HG02970 (cell line): ENCODE measurements around the gene RNF214.

Experiments used
- ATAC-seq: cut with Tn5 transposase; IDR thresholded peaks from one replicate; pipeline ENCODE4 v1.9.1; 2021; ENCODE audit warnings: mild to moderate bottlenecking, moderate library complexity, moderate number of reproducible peaks; ENCODE audit not compliant: unreplicated experiment, low FRiP score

RNF214 gene

DNA sequence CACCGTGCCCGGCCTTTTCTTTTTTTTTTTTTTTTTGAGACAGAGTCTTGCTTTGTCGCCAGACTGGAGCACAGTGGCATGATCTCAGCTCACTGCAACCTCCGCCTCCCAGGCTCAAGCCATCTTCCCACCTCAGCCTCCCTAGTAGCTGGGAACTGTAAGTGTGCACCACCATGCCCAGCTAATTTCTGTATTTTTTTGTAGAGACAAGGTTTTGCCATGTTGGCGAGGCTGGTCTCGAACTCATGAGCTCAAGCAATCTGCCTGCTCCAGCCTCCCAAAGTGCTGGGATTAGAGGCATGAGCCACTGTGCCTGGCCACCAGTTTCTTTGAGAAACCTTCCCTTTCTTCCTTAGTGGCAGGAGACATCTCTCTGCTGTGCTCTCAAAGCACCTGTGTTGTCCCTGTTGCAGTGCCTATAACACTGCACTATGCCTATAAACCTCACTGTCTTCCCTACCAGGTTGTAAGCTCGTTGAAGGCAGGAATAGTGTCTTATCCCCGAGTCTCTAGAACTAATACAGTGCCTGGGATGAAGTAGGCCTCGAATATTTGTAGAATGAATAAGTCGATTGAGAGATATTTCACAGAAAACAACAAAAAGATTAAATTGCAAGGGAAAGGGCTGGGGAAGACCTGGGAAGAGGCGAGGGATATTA, 19.6 kb upstream of the RNF214 start:
- no peak for ATAC-seq

DNA sequence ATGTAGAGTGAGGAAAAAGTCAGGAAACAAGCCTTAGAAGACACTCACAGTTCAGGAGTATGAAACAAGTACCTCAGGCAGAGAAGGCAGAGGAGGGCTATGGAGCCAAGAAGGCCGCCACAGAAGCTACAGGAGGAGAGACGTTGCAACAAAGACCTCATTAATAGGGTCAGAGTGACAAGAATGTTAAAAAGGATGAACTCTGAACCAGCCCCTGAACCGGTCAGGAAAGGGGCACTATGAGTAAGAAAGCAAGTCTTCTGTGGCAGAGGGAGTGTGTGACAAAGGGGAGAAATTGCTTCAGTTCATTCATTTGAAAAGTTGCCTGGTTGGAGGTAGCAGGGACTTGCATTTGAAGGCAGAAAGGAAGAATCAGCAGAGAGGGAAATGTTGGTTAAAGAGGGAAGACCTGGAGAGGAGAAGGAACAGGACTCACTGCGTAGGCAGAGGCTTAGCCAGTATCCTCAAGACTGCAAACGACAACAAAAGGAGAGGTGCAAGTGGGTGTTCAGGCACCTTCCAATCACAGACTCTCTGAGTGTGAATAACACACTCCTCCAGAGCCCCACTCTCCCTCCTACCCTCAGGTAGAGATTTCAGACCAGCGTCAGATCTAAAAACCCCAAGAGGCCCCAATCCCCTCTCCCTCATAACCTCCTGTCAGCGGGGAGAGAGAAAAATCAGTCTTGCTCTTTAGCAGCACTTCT, 17.9 kb upstream of the RNF214 start:
- ATAC-seq: no peak

DNA sequence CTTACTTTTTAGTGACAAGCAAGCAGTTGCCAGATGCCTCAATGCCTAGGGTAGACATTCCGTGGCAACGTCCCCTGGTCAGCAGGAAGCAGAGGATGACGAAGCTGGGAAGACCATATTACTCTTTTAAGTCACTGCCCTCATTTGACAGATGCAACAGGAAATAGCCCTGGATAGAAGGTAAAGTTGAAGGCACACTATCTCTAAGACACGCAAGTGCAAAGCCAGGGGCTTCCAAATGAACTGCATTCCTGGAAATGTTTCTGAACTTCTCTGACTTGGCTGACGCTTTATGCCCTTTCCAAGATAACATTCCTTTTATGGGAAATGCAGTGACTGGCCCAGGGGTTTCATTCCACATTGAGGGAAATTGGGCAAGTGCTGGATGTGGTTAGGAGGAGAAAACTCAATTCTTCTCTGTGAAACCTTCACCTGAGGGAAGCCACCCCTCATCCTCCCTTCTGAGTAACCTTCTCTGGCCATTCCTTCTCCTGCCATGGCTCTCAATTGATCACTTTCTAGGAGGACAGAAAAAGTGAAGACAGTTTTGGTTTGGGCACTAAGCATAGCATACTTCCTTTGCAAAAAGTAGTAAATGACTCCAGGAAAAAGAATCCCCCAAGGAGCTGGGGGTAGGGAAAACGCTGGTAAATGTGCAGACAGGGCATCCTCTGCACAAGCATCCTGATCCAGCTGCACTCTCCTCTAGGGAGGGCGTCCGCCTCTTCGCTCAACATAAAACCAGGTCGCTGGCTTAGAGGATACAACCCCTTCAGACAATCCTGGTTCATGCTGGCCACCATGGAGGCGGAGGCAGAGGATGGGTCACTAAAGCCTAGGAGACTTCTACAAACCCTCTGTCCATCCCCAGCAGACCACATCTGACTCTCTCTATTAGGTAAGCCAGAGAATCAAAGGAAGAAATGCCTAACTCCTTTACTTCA, 15.1 kb upstream of the RNF214 start:
- ATAC-seq: no peak

DNA sequence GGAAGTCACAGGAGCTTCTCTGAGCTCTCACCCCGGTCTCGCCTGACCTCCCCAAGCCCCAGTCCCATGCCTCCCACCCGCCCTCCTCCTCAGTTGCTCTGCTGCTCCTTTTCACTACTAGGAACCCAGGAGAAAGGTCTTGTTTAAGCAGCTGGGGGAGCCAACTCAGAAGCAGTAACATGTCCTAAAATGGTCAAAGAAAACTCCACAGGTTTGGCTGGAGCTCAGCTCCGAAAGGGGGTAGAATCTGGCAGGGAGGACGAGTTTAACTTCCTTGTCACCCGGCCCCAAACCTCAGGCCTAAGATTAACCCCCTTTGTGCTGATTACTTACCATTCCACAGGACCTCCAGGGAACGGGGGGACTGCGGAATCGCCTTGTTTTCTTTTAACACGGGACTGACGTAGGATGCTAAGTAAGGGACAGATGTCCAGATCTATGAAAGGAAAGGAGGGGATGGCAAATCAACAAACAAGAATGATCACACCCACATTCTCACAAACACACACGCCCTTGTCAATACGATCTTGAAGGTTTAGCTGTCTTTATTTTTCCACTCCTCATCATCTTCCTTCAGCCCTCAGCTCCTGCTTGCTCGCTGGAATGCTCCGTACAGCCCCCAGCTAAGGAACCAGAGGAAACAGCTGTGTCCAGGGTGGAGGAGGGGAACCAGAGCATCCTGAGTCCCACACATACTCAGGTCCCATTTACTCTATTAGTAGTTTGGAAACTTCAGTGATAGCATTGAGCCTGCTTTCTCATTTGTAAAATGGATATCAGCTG, 14.1 kb upstream of the RNF214 start:
- no peak for ATAC-seq

DNA sequence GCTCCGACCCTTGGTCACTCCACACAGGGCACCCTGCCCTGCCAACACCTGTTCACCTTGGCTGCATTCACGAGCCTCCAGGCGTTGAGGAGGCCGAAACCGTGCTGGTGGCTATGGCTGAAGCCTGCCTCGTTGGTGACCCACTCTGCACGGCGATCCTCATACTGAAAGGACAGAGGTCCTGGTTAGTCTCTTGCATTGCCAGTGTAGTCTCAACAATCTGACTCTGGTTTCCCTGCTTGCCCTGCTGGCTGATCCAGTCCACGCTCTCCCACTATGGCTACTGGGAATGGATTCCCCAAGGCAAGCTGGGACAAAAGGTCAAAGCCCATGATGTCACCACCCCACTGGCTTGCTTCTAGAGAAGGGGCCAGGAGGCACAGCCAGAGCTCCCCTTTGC, 13.5 kb upstream of the RNF214 start:
- no peak for ATAC-seq

DNA sequence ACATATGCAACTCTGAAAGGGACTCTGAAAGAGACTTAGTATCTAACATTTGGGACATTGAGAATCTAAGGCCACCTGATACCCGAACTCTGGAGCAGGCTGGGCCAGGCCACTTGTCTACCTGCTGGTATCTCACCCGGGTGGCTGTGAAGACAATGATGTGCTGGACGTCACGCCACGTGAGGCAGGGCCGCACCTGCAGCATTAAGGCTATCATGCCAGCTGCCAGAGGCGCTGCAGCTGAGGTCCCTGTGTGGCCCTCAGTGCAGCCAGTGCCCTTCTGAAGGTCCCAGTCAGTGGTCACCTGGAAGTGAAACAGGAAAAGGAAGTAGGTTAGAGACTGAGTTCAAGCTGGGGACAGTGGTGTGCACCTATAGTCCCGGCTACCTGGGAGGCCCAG, 13.0 kb upstream of the RNF214 start:
- ATAC-seq: no peak

DNA sequence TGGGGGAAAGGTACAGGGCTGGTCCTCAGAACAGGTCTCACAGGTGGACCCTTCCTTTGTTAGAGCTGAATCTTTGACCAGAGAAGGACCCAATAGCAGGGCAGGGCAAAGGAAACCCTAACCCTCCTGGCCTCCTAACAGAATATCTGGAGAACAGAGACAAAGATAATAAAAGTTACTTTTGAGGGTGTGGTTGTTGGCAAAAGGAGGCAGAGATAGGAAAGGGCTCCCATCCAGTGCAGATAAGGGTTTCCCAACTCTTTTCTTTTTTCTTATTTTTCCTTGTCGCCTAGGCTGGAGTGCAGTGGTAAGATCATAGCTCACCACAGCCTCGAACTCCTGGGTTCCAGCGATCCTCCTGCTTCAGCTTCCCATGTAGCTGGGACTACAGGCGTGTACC, 12.5 kb upstream of the RNF214 start:
- ATAC-seq: no peak

DNA sequence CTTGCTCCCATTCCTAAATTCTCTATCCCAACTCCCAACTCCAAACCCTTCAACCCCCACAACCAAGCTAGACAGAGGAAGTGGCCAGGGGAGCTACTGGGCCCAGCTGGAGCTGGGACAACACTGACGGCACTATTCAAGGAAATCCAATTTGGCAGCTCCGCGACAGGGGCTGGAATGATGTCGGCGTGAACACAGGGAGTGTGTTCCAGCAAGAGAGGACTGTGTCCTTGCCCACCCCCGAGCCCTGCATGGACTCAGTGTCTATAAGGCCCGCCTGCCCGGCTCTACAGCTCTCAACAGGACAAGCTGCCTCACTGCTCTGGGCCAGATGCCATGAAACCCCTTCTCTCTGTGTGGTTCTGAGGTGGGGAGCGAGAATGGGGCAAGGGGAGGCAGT, 11.9 kb upstream of the RNF214 start:
- ATAC-seq: no peak

DNA sequence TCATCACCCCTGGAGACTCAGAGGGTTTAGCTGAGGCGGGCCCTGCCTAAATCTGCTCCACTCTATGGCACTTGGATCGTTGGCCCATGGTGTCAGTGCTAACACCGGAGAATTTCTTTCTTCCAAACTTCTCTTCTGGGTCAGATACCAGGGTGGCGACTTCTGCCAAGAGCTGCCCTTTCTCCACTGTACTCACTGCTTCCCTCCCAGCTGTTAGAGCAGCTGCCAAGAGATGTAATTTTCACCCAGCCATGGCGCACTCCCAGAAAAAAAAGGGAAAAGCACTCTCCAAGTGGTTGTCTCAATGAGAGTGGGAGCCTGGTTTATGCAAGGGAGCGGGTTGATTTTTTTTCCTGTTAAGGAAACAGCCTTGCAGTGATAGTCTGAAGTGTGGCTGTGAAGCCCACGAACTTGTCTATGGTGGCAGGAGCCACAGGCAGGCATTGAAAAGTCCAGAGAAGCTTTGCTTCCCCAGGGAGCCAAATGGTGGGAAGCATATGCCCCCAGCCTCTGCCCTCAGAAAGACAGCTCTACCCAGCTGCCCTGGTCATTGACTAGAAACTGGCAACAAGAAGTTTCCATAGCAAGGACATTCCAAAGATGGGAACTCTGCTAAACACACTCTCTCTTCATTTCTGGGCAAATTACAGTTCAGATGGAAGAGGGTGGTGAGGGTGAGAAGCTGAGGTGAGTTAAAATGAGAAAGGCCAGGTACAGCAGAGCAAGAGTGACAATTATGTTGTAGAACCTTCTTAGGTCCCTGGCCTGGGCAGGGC, 11.3 kb upstream of the RNF214 start:
- ATAC-seq: no peak

DNA sequence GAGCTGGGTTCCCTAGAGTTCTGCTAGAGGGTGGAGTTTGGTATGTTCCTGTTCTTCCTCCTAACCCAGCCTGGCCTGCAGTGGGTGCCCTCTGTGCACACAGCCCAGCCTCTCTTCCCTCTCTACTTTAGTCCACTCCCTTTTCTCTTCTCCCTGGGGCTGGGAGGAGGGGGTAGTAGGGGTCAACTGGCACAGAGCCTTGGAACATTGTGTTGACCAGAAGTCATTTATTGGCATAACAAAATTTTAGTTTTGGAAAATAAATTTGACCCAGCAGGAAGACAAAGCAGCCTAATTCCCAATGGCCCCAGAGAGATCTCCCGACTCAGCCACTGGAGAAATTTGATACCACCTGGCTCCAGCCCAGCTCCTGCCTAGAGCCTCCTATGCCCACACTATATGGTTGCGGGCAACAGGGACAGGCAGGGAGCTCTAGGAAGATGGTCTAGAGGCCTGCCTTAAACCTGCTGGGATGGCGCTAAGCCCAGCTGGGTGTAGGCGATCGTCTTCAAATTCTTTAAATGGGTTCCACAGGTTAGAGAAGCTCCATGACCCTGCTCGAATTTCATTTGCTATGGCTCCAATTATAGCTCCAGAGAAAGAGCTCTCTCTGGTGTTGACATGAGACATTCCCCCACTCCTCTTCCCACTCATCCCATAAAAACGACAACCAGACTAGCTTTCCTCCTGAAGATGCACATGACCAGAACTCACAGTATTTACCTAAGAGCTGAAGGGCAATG, 10.5 kb upstream of the RNF214 start:
- ATAC-seq: no peak

DNA sequence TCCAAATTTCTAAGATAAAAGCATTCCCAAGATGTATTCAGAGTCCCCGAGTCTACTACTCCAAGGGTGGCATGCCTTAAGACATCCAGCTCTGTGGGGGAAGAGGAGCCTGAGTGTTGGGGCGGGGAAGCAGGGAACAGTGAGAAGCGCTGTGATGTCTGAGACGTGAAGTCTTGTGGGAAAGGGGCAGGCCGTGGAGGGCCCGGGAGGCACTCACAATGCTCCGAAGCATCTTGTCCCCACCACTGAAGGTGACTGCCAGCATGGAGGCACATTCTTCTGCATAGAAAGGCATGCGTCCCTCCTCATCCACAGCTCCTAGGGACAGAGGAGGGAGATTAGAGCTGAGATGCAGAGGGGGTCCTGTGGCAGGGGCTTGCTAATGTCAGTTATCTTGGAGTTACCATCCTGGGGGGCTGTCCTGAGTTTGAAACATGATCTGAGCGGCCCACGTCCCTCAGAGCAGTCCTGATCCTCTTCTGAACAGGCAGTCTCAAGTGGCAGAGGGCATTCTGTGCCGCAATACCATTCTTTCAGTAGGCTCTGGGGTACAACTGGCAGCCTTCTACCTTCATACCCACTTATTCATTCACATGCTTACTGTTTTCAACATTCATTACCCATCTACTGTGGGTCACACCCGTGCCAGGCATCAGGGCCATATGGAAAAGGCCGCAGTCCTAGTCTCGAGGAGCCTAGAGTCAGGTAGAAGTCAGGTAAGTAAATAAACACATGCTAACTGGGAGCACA, 9.3 kb upstream of the RNF214 start:
- no peak for ATAC-seq

DNA sequence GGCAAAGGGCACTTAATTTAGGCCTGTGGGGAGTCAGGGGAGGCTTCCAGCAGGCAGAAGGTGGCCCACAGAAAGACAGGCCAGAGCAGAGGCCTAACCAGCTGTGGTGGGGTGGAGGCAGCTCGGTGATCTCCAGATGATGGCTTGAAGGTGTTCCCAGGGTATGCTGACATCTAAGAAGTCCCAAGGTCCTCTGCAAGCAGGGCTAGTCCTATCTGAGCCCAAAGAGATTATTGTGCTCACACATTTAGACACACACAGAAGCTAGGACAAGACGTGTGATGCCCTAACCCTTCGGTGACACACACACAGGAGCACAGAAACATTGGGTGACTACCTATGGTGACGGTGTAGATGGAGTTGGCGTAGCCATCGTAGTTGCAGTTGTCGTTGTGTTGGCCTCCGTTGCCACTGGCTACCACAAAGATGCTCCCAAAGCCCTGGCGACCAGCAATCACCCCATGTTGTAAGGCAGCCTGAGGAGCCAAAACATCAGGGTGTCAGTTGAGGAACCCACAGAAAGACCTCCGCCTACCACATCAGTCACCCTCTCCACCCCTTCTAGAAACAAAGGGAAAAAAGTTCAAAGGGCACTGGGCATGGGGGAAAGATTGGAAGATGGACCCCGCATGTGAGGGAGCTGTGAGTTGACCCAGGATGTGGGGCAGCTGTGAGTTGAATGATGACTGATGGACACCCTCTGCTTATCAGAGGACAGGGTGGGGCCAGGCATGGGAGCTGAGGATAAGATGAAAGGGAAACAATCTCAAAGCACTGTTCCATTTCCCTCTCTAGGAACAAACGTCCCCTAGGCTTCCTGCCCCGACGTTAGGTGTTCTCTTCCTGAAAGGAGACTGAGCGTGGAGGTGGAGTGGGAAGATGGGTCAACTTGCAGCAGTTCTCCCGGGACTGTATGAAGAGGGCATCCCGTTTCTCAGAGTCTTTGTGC, 8.5 kb upstream of the RNF214 start:
- ATAC-seq: no peak

DNA sequence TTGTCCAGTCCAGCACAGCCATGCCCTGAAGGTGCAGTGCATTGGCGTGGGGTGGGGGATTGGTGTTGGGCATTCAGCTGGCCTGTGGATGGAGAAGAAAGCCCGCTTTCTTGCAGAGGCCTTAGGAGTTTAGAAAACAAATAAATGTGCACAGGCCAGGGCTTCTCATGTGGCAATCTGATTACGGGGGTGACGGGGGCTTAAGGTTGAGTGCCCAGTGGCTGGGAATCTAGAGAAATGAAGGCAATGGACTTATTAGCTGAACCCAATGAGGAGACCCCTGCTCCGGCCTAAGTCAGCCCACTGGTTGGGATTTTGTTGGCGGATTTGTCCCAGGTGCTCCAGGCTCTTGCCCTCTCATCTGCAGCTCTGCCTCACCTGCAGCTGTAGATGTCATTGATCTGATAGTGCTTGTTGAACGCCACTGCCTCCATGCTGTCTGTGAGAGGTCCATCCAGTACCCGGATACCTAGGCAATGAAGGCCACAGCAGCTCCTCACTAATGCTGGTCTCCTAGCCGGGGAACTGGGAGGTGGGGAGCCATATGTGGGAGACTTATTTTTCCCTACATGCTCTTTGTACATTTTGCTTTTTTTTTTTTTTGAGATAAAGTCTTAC, 6.8 kb upstream of the RNF214 start:
- no peak for ATAC-seq

DNA sequence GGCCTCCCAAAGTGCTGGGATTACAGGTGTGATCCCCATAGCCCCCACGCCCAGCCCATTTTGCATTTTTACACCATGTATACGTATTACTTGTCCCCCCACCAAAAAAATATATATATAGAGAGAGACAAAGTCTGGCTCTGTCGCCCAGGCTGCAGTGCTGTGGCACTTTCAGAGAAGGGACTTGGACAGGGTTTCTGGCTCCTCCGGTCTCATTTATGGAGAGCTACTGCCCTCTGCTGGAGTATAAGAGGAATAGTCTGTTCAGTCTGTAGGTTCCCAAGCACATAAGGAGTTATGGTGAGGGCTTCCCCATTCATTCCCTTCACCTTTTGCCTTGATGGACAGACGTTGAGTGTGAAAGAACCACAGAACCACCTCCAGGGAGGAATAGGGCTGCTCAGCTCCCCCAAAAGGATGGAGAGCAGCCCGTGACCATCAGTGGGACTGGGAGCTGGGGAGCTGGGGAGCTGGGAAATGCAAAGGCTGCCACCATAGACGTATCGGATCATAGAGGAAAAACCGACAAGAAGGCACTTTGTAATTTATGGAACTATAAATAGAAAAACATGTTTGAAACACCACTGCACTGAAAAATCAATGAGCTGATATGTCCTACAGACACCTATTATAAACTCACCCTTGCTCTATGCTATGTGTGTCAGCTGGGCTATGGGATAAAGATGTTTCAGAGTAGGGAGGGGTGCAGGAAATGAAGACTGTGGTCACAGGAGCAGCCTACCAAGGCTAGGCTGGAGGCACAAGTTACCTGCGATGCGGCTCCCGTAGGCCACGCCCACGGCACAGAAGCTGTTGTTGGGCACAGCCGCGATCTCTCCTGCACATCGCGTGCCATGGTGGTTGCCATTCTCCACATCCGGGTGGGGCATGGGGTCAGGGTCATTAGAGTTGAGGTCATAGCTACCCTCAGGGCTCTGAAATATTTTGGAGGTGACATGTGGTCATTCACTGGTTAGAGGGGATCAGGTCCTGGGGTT, 5.8 kb upstream of the RNF214 start:
- ATAC-seq: no peak

DNA sequence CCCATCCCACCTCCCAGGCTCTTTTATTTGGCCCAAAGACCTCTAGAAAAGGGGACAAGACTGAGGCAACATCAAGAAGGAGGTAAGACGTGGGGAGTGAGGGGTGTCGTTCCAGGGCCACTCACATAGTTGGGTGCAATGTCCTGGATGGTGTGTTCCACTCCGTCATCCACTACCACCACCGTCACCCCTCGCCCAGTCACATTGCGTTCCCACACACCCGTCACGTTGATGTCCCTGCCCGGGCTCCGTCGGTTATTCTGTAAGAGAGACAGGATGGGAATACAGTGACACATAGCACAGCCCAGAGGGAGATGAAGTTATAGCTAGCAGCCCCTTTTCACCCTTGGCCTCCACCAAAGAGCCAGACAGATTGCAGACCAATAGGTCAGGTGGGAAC, 4.4 kb upstream of the RNF214 start:
- ATAC-seq: no peak

DNA sequence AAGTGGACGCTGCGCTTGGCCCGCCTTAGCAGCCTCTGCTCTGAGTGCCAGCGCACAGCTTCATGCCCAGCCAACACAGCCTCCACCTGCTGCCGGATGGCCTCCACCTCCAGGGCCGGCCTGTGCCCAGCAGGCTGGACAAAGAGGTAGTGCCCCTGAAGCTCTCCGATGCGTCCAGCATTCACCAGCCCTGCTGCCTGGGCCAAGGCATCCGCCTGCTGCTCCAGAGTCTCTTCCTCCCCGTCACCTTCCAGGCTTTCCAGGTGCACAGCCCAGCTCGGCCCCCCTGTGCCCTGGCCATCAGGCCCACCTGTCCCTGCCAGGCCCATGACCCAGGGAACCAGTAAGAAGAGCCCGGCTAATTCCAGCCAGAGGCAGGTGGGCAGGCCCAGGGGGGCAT, 3.1 kb upstream of the RNF214 start:
- ATAC-seq: no peak
